Stimulated activated CD8-positive, alpha-beta memory T cell treated with anti-CD3 and anti-CD28 coated beads, Interleukin-4, amount 100 ng/mL, for 24 hours (primary cell): ENCODE measurements around the gene GSTO2.
"Not testable (repeated sequence)": the region's sequence is repeated elsewhere in the genome, so short reads cannot be mapped to it uniquely, and the experiment has no call there.

Experiments used
- DNase-seq: peaks from one replicate; pipeline ENCODE4 v3.0.0-alpha.2; 2020; ENCODE audit warnings: low read depth

GSTO2 gene

DNA sequence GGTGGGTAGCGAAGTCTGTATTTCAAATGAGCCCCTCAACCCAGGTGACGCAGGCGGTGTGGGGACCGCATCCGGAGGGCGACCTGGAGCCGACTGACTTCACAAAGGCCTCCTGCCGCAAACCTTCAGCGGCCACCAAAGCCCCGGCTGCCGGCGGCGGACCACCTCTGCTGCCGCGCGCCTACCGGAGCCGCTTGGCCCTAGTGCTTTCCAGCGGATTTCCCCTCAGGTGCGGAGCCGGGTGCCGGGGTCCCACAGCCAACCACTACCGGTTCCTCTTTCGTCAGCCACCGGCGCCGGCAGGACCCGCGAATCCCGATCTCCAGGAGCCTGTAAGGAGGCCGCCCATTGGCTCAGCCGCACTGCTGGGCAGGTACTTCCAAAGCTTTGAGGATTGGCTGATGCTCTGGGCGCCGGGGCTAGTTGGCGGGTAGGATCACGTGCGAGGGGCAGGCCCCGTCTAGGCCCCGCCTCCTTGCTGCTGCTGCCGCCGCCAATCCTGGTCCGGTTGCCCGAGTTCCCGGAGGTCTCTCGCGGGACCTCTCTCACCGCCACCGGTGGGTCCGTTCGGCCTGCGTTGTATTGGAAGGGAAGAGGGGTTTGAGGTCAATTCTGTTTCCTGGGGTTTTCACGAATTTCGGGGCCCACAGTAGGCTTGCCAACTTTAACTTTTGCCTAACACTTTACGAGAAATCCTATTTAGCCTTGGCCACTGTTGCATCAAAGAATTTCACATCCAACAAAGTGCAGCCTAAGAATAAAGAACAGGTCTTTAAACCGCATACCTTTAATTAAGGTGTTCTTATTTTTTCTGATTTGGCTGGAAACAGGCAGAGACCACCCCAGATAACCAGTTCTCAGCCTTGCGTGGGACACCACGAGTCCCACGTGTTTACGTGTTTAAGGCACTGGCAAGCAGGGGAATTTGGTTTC lies at the start of gene GSTO2:
TSS of gene GSTO2 (plus strand) at position 472 of the 933 bp plus-strand sequence. CDS start 5,732 bp downstream, outside the sequence.
- DNase-seq: peak; percentile 97

- DNase-seq: no peak
Observed at GRCh38 chr10:104220522-104220921, 48.5 kb upstream of the GSTO2 start.

GRCh38 chr10:104223304-104223703 lies 45.7 kb upstream of the GSTO2 start:
- DNase-seq: no peak

DNA sequence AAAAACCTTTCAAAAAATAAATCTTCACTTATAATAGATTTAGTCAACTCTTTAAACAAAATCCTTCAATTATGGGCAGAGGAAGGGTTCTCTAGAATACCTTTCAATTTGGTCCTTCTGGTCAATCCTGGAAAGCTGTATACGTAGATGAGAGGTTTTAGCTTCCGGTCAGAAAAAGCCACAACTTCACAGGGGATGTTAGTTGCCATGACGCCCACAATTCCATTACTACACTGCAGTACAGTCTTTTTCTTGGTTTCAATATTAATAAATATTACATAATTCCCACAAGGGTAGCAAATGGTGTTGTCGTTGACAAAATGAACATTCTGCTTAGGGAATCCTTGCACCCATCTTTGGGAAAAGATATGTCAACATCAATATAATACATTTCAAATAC lies 38.5 kb upstream of the GSTO2 start:
- DNase-seq: no peak

GRCh38 chr10:104231784-104232612 lies 37.0 kb upstream of the GSTO2 start, which contains the start of gene CFAP43:
Gene CFAP43 (minus strand): TSS chr10:104232364. CDS start chr10:104232246, 118 bp downstream.
- peak; percentile 98 for DNase-seq

- no peak for DNase-seq
Observed at GRCh38 chr10:104232613-104233102, 36.3 kb upstream of the GSTO2 start.

DNA sequence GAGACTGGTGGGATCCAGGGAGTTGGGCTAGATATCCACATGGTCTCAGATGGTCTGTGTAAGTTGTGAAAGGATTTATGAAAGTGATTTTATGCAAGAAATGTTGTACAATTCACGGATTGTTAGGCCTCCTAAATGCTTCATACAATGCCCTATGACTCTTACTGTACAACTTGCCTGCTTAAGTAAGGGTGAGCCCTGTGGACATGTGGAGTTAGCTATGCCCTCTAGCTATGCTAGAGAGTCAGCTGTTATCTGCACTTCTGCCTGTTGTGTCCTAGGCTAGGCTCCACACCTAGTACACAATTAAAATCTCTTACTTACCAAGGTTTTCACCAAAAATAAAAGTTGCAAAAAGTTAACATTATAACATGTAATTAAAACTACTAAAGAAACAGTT lies 35.2 kb upstream of the GSTO2 start:
- no peak for DNase-seq

- no peak for DNase-seq
Observed at GRCh38 chr10:104234934-104235333, 34.0 kb upstream of the GSTO2 start.

GRCh38 chr10:104235801-104236200 lies 33.2 kb upstream of the GSTO2 start:
- no peak for DNase-seq

GRCh38 chr10:104240078-104240477 lies 28.9 kb upstream of the GSTO2 start:
- no peak for DNase-seq

- DNase-seq: no peak
Observed at GRCh38 chr10:104242545-104242944, 26.4 kb upstream of the GSTO2 start.

- DNase-seq: not testable (repeated sequence)
Observed at GRCh38 chr10:104243009-104243408, 26.0 kb upstream of the GSTO2 start.

DNA sequence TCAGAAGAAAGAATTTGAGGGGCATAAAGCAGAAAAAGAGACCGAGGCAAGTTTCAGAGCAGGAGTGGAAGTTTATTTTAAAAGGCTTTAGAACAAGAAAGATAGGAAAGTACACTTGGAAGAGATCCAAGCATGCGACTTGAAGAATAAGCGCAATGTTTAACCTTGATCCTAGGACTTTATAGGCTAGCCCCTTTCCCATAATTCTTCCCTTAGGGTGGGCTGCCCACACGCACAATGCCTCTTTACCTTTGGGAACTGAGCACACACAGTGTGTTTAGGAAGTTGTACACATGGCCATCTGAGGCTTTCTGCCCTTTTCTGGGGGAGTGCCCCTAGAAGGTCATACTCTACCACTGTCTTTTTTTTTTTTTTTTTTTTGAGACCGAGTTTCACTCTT lies 25.5 kb upstream of the GSTO2 start:
- DNase-seq: no peak

GRCh38 chr10:104245066-104245632 lies 23.8 kb upstream of the GSTO2 start:
- no peak for DNase-seq

DNA sequence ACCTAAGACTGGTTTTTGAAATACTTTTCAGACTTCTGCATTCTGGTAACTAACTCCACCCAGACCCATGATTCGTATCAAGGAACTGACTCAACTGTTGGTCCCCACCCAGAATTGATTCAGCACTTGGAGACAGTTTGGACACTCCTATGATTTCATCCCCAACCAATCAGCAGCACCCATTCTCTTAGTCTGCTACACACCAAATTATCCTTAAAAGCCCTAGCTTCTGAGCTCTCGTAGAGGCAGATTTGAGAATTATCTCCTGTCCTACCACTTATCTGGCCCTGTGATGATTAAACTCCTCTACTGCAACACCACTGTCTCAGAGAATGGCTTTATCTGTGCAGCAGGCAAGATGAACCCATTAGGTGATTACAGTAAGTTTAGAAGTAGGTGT lies 22.0 kb upstream of the GSTO2 start:
- DNase-seq: no peak

GRCh38 chr10:104247513-104248146 lies 21.4 kb upstream of the GSTO2 start:
- no peak for DNase-seq

DNA sequence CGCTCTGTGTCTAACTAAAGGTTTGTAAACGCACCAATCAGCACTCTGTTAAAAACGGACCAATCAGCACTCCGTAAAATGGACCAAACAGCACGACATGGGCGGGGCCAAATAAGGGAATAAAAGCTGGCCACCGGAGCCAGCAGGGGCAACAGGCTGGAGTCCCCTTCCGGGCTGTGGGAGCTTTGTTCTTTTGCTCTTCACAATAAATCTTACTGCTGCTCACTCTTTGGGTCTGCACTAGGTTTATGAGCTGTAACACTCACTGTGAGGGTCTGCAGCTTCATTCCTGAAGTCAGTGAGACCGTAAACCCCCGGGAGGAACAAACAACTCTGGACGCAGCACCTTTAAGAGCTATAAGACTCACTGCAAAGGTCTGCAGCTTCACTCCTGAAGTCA lies 20.1 kb upstream of the GSTO2 start:
- not testable (repeated sequence) for DNase-seq

GRCh38 chr10:104250371-104250770 lies 18.6 kb upstream of the GSTO2 start:
- DNase-seq: no peak

GRCh38 chr10:104251443-104251842 lies 17.5 kb upstream of the GSTO2 start:
- DNase-seq: no peak

DNA sequence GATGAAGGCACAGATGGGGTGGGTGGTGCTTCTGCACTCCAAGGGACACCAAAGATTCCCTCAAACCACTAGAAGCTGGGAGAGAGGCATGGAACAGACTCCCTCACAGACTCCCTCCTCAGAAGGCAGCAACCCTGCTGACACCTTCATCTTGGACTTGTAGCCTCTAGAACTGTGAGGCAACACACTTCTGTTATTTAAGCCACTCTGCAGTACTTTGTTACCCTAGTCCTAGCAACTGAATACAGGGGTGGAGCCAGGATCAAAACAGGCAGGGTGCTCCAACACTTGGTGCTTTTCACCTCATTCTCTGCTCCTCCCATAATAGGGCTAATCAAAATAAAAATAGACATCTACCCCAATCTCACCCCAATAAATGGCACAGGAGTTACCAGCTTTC lies 16.6 kb upstream of the GSTO2 start:
- no peak for DNase-seq

DNA sequence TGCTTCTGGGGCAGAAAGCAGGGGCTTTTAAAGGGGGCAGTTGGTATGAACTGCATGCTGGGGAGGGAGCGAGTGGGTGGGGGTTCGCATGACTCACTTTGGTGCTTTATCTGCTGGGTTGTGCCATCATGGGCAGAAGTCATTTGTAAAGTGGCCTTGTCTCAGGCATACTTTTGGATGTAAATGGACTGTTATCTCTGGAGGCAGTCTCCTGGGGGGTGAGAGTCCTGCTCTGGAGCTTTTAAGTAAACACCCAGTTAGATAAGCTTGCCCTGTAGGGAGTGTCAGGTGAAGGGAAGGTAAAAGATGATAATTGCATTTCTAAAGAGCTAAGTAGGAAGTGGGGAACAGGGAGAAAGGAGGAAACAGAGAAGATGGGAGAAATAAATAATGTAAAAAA lies 15.9 kb upstream of the GSTO2 start:
- no peak for DNase-seq
